DMS153 treated with DMSO at 0.1 percent for 48 hours (cell line): ENCODE measurements around the gene AGFG1.

Source experiments
- DNase-seq: peaks from one replicate; lab custom pipeline; 2025; ENCODE audit not compliant: unreplicated experiment; lab: John Stamatoyannopoulos, UW

The AGFG1 gene

GRCh38 chr2:227471924-227472264 lies at the start of gene AGFG1:
Gene AGFG1, plus strand, starts transcription at chr2:227472156. Its CDS starts 266 bp downstream, at chr2:227472422.
- peak; percentile 70 for DNase-seq

- DNase-seq, result no peak
Measured at GRCh38 chr2:227423656-227424499, 48.1 kb upstream of the AGFG1 start.

- no peak for DNase-seq
Measured at GRCh38 chr2:227428731-227429285, 43.1 kb upstream of the AGFG1 start.

- DNase-seq, result no peak
Measured at GRCh38 chr2:227430639-227431038, 41.3 kb upstream of the AGFG1 start.

- DNase-seq, result no peak
Measured at GRCh38 chr2:227433171-227433570, 38.8 kb upstream of the AGFG1 start.

GRCh38 chr2:227436436-227437174 lies 35.4 kb upstream of the AGFG1 start:
- DNase-seq, result no peak

- no peak for DNase-seq
Measured at GRCh38 chr2:227439214-227439613, 32.7 kb upstream of the AGFG1 start.

- no peak for DNase-seq
Measured at GRCh38 chr2:227442639-227443038, 29.3 kb upstream of the AGFG1 start.

GRCh38 chr2:227443889-227444568 lies 27.9 kb upstream of the AGFG1 start:
- DNase-seq, result no peak

- DNase-seq, result no peak
Measured at GRCh38 chr2:227447606-227448005, 24.4 kb upstream of the AGFG1 start.

GRCh38 chr2:227450311-227450841 lies 21.6 kb upstream of the AGFG1 start:
- DNase-seq, result no peak

GRCh38 chr2:227450926-227451654 lies 20.9 kb upstream of the AGFG1 start:
- DNase-seq, result no peak

- no peak for DNase-seq
Measured at GRCh38 chr2:227451655-227451992, 20.3 kb upstream of the AGFG1 start.

GRCh38 chr2:227453810-227454209 lies 18.1 kb upstream of the AGFG1 start:
- no peak for DNase-seq

GRCh38 chr2:227454323-227454860 lies 17.6 kb upstream of the AGFG1 start:
- DNase-seq, result no peak

GRCh38 chr2:227455200-227455599 lies 16.8 kb upstream of the AGFG1 start:
- DNase-seq, result no peak

- no peak for DNase-seq
Measured at GRCh38 chr2:227456102-227456501, 15.9 kb upstream of the AGFG1 start.

- DNase-seq, result no peak
Measured at GRCh38 chr2:227456772-227457171, 15.2 kb upstream of the AGFG1 start.

GRCh38 chr2:227460070-227460485 lies 11.9 kb upstream of the AGFG1 start:
- DNase-seq, result no peak

- DNase-seq, result no peak
Measured at GRCh38 chr2:227460833-227461232, 11.1 kb upstream of the AGFG1 start.
